AG09319 (cell line): ENCODE results near the gene KIAA1217.

Experiments
- DNase-seq: peaks from one replicate; pipeline ENCODE4 v3.0.0-alpha.2; 2010; ENCODE audit warnings: low read depth; ENCODE audit errors: extremely low read depth
- TF ChIP-seq, protein P1 (sequence below): IDR thresholded peaks from 2 replicates; pipeline ENCODE4 v1.5.1; 2011; ENCODE audit warnings: low read depth, mild to moderate bottlenecking, inconsistent platforms, low read length, moderate library complexity

KIAA1217 gene

DNA sequence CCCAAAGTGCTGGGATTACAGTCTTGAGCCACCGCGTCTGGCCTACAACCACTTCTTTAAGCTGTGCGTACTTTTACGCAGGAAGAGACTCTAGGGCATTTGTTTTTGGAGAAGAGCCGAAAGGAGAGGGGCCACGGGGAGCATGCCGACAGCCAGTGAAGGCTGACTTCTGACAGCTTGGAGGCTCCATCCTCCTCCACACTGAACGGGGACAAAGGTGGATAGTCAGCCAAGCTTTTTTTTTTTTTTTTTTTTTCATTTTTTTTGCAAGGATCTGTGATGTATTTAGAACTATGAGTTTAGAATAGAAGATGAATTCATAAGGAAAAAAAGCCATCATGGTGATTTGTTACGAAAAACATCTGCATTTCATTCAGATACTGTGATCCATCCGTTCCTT lies 293.1 kb downstream of the KIAA1217 start:
- TF ChIP-seq, protein P1, sequence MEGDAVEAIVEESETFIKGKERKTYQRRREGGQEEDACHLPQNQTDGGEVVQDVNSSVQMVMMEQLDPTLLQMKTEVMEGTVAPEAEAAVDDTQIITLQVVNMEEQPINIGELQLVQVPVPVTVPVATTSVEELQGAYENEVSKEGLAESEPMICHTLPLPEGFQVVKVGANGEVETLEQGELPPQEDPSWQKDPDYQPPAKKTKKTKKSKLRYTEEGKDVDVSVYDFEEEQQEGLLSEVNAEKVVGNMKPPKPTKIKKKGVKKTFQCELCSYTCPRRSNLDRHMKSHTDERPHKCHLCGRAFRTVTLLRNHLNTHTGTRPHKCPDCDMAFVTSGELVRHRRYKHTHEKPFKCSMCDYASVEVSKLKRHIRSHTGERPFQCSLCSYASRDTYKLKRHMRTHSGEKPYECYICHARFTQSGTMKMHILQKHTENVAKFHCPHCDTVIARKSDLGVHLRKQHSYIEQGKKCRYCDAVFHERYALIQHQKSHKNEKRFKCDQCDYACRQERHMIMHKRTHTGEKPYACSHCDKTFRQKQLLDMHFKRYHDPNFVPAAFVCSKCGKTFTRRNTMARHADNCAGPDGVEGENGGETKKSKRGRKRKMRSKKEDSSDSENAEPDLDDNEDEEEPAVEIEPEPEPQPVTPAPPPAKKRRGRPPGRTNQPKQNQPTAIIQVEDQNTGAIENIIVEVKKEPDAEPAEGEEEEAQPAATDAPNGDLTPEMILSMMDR, result no peak
- no peak for DNase-seq

DNA sequence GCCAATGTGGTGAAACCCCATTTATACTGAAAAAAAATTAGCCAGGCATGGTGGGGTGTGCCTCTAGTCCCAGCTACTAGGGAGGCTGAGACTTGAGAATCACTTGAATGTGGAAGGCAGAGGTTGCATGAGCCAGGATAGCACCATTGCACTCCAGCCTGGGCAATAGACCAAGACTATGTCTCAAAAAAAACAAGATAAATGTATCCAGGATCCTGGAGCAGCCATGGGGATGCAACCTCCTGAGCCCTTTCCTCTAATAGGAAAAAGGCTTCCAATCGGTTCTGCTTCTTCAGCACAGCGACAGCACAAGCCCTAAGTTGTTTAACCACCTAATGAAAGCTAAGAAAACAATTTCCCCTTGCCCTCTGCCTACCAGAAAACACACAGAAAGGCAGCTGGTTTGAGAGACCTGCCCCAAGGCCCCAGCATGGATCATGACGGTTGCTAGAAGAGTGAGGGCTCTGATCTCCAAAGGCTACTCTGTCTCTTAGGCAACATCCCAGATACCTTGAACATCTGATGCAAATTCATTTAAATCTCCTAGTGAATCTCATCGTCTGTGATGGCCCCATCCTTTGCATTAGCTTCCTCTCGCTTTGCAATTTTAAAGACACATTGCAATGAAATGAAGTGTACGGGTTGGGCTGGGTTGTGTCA lies 294.0 kb downstream of the KIAA1217 start:
- TF ChIP-seq, protein P1, result no peak
- no peak for DNase-seq

DNA sequence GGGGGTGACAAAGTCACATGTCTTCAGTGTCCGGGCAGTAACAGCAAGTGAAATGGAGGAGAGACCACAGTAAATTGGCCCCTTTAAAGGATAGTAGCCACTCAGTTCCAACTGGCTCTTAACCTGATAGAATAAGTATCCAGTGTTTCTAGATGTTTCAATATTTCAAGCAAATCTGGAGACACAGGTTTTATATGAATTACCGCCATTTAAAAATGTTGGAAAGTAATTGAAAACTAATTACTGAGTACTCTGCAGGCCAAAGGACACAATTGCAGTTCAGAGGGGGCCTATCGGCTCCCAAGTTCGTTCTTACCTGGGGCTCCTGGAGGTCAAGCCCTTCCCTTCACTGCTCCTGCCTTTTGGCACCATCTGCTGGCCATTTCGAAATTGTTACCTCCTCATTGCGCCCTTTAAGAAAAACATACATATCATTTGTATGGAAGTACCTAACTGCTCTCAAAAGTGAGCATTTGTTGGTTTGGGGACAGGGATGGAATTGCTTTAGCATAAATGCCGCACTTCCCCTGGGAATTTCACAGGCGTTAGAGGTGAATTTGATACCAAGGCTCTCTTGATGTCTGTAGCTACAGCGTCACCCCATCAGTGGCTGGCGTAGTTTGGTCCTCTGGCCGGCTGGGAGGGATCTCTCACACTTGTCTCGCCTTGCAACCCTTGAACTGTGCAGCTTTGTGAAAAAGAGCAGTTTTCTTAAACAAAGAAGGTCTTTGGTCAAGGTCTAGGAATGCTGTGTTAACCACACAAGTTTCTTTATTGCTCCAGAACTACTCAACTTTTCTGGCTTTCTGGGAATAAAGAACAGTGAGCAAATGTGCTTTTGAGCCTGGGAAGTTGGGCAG lies 294.8 kb downstream of the KIAA1217 start:
- TF ChIP-seq, protein P1, result peak; percentile 62
- DNase-seq, result no peak

DNA sequence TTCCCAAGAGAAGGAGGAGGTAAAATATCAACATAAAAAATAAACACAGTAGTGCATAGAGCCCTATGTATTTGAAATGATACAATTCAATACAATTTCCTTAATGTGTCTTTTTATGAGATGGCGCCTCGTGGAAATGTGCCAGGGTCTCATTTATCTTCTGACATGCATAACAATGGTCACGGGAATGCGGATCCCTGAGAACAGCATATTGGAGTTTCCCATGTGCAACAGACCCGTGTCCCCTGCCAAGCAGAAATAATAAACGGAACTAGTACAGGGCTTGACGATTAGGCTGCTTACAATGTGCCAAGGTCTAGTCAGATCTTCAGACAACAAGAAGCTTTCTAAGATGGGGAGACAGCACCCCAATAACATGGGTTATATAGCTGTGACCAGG lies 296.8 kb downstream of the KIAA1217 start:
- no peak for DNase-seq
- TF ChIP-seq, protein P1, result no peak

DNA sequence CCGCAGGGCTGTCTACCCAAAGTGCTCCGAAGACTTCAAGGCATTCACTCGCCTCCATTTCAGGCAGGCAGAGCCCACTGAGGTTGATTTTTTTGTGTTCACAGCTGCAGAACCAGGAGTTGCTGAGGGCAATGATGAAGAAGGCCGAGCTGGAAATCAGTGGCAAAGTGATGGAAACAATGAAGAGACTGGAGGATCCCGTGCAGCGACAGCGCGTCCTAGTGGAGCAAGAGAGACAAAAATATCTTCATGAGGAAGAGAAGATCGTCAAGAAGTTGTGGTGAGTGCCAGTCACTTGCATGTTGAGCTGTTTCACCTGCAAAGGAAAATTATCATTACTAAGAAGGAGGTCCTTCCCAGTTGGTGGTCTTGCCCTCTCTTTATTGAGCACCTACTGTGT lies 304.2 kb downstream of the KIAA1217 start:
- DNase-seq, result no peak
- TF ChIP-seq, protein P1, result peak; percentile 50

DNA sequence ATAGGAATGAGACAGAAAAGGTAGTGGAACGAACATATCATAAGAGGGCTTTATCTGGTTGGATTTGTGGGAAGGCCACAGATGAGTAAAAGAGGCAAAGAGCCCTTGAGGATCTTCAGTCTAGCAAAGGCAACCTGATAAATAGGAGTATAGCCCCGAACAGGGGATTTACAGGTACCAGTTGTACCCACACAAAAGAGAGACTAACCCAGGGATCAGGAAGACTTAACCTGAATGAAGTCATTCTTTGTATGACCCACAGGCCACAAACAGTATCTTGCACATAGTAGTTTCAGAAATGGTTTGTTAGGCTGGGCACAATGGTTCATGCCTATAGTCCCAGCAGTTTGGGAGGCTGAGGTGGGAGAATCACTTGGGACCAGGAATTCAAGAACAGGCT lies 306.5 kb downstream of the KIAA1217 start:
- DNase-seq, result no peak
- TF ChIP-seq, protein P1, result no peak

DNA sequence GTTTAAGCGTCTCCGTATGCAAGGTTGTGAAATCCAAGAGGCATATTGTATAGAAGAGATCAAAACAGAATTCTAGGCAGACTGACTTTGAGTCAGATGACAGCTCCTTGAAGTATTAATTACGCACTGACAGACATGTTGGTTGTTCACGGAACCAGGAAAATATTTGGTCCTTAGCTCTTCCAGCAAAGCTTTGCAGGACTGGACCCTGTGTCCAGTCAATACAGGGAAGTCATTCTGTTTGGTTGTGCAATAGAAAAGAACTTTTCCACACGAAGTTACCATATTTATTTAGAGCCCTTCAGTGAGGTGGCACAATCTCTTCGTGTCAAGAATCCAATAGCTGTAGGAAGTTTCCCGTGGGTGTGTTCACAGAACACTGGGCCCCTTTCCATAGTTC lies 309.5 kb downstream of the KIAA1217 start:
- DNase-seq, result no peak

More for the DNA sequence above, 309.5 kb downstream of the KIAA1217 start:
- TF ChIP-seq, protein P1, result no peak
